GM19239 (cell line): ENCODE measurements around the gene HCK.

Experiments used
- DNase-seq: peaks from one replicate; pipeline ENCODE4 v3.0.0; 2011; ENCODE audit warnings: low spot score; ENCODE audit not compliant: insufficient read length
- FAIRE-seq: peaks from 2 replicates; lab custom pipeline; 2011; peaks lifted over from hg19 to GRCh38; lab: Jason Lieb, UNC

Gene HCK

DNA sequence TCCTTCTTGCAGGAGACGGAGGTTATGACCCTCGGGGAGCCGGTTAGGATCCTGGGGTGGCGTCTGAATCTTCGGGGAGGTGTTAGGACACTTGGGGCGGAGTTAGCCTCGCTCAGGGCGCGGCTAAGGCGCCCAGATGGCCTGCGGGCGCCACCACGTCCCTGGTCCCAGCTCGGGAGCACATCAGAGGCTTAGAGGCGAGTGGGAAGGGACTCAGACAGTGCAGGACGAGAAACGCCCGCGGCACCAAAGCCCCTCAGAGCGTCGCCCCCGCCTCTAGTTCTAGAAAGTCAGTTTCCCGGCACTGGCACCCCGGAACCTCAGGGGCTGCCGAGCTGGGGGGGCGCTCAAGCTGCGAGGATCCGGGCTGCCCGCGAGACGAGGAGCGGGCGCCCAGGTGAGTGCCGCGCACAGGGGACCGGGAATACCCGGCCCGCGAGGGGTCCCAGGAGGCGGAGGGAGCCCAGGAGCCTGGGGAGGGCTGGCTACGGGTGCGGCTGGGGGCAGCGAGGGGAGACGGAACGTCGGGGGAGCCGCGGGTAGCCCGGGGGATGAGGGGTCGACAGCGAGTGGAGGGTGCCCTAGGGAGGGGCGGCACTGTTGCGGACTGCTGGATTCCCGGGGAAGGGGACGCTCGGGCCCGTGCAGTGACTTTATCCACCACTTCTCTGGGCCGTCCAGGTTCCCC, at the start of gene HCK:
HCK (plus strand) TSS at position 153 of the 688 bp plus-strand sequence.
- DNase-seq: no peak
- FAIRE-seq: no peak

DNA sequence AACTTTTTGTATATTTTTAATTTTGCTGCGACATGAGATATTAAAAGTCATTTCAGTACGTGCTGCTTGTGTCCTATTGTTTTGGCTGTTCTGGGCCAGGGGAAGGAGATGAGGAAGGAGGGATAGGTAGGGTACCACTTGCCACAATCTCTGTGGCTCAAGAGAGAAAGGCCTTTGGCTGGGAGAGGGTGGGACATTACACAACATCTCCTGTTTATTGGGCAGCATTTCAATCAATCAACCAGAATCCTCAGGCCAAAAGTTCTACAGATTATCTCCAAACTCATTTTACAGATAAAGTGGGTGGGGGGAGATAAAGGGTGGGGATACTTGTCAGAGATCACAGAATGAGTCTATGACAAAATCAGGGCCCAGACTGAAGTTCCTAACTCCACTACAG, 48.7 kb upstream of the HCK start:
- DNase-seq (no peak), FAIRE-seq (no peak)

DNA sequence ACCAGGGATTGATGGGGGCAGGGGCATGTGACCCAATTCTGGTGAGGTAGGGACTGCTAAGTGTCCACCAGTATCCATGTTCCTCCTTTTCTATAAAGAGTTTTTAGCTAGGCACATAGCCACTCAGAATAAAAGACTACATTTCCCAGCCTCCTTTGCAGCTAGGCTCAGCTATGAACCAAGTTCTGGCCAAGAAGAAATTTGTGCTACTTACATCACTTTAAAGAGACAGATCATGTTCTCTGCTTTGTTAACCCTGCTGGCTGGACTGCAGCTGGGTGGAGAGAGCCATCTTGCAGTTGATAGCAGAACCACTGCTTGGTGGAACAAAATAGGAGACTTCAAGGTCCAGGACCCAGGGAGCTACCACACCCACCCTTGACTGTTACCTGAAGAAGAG, 47.1 kb upstream of the HCK start:
- DNase-seq: no peak

DNA sequence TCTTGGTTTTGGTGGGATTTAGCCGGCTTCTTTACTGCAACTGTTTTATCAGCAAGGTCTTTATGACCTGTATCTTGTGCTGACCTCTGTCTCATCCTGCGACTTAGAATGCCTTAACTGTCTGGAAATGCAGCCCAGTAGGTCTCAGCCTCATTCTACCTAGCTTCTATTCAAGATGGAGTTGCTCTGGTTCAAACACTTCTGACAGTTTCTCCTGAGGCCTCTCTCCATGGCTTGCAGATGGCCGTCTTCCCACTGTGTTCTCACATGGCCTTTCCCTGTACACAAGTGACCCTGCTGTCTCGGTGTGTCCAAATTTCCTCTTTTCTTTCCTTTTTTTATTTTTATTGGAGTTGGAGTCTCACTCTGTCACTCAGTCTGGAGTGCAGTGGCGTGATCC, 46.0 kb upstream of the HCK start:
- DNase-seq (no peak), FAIRE-seq (no peak)

More for the DNA sequence above, 47.1 kb upstream of the HCK start:
- no peak for FAIRE-seq

DNA sequence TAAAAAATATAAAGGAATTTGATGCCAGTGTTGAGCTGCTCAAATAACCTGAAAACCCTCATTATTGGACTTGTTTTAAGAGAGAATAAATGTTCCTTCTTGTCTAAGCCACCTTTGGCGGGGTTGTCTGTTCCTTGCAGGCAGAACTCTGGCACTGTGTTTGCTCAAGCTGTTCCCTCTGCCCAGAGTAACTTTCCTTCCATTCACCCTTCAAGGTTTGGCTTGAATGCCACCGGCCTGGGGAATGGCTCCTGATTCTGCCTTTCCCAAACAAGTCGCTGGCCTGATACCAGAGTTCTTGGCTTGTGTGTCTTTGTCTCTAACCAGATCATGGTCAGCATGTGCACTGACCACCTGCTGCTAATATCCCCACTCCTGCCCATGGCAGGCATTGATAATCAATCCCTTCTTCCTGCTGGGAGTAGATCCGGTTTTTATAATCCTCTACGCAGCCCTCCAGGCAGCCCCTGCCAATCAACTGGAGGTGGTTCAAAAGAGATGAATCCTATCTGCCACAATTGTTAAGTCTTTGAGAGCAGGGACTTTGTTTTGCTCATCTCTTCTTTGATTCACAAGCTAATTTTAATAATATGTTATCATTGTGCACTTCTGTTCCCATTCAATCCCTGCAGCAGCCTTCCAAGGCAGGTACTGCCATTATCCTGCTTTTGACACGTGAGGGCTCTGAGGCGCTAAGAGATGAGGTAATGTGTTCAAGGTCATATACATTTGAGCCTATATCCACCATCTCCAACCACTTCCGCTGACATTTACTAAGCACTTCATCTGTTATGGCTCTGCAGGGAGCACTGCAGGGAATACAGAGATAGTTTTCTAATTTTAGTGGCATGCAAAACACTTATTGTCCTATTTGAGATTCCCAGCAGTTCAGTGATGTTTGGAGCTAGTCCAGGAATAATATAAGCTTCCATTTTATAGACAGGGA, 44.9 kb upstream of the HCK start:
- DNase-seq: no peak
- FAIRE-seq: no peak

DNA sequence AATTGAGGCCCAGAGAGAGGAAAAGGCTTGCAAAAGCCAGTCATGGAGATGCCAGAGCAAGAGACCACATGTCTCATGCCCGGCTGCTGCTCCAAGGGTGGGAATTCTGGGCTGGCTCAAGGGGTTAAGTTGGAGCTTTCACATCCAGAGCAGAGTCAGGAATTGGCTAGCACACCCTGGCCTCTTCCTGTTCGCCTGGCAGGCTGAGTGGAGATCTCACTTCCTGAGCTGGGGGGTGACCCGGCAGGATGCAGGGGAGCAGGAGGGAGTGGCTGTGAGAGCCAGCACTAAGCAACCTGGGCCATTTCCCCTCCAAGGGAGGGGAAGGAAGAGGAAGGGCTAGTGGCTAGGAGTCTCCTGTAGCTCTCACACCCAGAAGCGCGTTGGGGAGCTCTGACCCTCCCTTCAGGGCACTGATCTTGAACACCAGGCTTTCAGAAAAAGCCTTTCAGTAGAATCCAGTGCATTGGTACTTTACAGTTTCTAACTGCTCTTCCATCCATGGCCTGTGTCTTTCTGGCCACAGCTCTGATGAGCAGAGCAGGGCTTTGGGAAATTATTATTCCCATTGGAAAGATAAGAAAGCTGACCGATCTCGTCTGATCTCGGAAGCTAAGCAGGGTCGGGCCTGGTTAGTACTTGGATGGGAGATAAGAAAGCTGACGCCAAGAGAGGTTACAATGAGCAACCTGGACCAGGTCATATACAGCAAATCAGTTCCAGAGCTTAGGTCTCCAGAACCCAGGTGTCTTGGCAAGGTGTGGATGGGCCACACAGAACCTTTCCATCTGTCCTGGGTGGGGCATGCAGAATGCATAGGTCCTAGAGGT, 44.0 kb upstream of the HCK start:
- no peak for FAIRE-seq

DNA sequence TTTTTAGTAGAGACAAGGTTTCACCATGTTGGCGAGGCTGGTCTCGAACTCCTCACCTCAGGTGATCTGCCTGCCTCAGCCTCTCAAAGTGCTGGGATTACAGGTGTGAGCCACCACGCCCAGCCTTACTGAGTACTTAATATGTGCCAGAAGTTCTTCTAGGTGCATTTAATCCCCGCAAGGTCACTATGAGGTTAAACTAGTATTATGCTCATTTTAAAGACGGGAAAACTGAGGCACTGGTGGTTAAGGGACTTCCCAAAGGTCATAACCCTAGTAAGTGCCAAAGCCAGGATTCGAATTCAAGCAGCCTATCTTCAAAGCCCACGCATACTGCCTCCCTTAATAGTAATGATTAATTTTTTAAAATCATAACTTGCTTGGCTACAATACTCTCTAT, 42.5 kb upstream of the HCK start:
- DNase-seq (no peak), FAIRE-seq (no peak)

More for the DNA sequence above, 44.0 kb upstream of the HCK start:
- no peak for DNase-seq

DNA sequence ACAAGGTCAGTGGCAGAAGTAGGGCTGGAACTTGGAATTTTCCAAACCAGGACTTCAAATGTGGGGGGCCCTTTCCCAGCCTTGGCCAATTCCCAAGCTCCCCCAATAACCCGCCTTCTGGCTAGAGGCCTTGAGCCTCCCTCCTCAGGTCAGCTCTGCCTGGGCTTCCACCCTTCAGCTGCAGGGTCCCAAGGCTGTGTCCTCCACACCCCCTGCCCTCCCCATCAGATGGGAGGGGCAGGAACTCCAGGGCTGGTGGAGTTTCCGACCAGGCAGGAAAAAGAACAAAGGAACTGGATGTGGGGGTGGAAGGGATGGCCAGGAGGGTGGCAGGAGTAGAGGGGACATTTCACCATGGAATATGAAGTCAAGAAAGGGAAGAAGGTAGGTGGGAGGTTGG, 41.9 kb upstream of the HCK start, which contains the start of gene CCM2L:
CCM2L (plus strand) TSS at position 338 of the 400 bp plus-strand sequence; CDS start at position 355, 17 bp downstream.
- DNase-seq: no peak

DNA sequence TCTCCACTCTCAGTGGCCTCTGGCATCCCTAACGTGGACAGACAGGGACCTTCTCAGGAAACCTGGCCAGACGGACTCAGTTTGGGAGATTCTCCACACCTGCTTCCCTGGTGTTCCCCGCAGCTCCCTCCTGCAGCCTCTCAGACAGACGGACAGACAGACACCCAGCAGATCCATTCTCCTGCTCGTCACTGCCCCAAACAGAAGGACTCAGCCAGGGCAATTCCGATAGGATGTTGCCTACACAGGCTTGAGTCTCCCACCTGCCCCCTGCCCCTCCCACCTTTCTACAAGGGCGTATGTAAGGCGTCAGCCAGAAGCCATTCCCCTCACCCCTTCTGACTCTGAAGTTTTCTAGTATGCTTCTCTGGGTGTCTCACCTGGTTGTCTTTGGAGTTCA, 41.4 kb upstream of the HCK start:
- DNase-seq: no peak
- no peak for FAIRE-seq

More for the DNA sequence above, 41.9 kb upstream of the HCK start, which contains the start of gene CCM2L:
- FAIRE-seq: no peak

DNA sequence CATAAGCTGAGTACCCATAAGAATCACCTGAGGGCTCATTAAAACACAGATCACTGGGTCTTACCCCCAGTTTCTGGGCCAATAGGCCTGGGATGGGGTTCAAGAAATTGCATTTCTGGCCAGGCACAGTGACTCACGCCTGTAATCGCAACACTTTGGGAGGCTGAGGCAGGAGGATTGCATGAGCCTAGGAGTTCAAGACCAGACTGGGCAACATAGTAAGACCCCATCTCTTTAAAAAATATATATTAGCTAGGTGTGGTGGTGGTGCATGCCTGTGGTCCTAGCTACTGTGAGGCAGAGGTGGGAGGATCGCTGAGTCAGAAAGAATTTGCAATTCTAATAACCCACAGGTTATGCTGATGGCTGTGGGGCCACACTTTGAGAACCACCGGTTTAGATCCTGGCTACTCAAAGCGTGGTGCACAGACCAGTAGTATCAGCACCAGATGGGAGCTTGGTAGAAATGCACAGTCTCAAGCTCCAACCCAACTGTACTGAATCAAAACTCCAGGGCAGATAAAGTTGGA, 39.8 kb upstream of the HCK start:
- FAIRE-seq: no peak
- no peak for DNase-seq

DNA sequence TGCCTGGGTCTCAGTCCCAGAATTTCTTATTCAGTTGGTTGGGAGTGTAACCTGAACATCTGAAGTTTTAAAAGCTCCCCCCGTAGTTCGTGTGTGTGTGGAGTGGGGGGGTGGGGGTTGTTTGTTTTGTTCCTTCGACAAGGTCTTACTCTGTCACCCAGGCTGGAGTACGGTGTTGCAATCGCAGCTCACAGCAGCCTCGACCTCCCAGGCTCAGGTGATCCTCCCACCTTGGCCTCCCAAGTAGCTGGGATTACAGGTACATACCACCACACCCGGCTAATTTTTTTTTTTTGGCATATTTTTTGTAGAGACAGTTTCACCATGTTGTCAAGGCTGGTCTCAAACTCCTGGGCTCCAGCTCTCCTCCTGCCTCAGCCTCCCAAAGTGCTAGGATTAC, 38.7 kb upstream of the HCK start:
- DNase-seq (no peak), FAIRE-seq (no peak)

DNA sequence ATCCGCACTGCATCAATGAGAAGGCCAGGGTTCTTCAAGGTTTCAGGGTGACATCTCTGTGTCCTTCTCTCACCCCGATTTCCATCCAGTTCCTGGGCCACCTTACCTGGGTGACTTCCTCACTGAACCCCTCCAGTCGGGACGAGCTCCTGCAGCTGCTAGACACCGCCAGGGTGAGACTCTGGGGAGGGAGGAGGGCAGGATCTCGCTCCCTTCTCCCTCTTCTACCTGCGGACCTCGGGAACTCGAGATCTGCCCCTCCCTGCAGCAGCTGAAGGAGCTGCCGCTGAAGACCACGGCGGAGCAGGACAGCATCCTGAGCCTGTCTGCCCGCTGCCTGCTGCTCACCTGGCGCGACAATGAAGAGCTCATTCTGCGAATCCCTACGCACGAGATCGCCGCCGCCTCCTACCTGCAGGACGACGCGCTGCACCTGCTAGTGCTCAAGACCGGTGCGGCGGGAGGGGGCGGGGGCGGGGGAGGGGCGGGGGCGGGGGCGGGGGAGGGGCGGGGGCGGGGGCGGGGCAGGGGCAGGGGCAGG, 34.3 kb upstream of the HCK start:
- DNase-seq (peak; percentile 39), FAIRE-seq (no peak)

DNA sequence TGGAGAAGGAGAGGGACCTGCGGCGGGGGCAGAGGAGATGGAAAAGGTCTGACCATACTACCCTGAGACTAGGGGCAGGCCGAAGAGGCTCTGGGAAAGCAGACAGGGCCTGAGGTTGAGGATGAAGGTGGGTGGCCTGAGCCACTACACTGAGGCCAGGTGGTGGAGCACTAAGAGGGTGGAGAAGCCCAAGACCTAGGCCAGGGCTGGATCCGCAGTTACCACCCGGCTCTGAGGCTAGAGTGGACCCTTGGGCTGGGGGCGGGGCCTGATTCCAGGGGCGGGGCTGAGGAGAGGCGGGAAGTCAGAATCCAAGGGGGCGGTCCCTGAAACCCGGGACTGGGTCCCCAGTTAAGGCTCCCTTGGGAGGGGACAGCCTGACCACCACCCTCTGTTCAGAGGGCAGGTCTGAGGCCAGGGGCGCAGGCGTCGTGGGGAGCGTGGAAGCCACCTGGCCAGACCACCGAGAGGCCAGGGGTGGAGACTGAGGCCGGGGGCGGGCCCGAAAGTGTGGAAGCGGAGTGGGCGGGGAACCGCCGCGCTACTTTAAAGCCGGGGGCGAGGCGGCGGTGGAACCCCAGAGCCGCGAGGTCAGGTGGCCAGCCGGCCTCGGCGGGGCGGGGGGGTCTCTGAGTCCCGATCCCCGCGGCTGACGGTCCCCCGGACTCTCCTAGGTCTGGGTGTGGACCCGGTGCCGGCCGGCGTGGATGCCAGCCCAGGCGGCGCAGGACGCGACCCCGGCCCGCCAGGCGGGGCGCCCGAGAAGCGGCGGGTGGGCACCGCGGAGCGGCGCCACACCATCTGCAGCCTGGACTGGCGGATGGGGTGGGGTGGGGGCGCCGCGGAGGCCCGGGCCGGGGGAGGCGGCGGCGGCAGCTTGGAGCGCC, 33.5 kb upstream of the HCK start:
- no peak for FAIRE-seq
- DNase-seq: peak; percentile 68

DNA sequence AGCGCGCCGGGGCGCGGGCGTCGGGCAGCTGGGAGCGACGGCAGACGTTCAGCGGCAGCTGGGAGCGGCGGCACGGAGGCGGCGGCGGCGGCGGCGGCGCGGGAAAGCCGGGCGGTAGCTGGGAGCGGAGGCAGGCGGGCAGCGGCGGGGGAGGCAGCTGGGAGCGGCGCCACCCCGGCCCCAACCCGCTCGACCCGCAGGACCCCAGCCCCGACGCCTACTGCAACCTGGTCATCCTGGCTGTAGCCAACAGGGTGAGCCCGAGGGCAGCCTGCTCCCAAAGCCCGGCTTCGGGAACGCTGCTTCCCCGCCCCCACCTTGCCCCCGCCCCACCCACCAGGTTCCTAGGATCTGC, 32.9 kb upstream of the HCK start:
- FAIRE-seq (no peak), DNase-seq (no peak)

DNA sequence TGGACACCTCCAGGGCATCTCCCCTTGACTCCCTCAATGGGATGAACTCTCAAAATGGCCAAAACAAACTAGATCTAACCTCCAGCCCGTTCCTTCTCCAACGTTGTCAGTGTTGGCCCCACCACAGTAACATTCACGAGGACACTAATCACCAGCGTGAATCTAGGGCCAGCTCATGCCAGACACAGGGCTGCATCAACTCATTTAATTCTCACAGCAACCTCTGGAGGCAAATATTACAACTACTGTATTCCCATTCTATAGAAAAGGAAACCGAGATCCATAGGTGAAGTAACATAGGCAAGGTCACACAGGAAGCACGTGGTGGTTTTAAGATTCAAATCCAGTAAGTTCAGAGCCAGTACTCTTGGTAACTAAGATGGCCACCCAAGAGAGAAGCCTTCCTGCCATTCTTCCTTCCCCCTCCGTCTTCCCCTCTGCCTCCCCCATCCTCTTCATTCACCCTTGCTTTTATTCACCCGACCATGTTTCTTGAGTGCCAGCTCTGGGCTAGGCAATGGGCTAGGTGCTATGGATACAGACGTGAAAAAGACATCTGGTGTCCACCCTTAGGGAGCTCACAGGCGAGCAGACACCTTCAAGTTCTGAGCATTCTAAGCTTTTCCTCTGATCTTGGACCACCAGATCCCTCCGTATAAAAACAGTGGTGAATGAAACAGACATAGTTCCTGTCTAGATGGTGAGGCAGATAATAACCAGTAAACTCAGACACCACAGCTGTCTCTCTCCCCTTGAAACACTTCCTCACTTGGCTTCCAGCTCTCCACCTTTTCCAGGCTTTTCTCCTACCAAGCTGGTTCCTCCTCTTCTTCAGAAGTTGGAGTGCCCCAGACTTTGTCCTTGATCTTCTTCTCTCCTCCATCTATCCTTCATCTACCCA, 32.2 kb upstream of the HCK start:
- no peak for FAIRE-seq
- DNase-seq: no peak

DNA sequence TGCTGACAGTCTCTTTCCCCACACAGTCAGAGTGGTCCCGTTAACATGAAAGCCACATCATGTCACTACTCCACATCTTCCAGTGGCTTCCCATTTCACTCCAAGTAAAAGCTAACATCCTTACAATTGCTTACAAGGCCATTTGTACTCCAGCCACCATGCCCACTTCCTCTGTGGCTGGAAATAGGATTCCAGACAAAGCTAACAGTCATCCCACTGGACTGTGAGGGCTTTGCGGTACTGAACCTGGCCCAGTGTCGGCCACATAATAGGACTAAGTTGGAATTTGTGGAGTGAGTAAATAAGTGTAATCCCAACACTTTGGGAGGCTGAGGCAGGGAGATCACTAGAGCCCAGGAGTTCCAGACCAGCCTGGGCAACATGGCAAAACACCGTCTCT, 31.0 kb upstream of the HCK start:
- FAIRE-seq (no peak), DNase-seq (no peak)

DNA sequence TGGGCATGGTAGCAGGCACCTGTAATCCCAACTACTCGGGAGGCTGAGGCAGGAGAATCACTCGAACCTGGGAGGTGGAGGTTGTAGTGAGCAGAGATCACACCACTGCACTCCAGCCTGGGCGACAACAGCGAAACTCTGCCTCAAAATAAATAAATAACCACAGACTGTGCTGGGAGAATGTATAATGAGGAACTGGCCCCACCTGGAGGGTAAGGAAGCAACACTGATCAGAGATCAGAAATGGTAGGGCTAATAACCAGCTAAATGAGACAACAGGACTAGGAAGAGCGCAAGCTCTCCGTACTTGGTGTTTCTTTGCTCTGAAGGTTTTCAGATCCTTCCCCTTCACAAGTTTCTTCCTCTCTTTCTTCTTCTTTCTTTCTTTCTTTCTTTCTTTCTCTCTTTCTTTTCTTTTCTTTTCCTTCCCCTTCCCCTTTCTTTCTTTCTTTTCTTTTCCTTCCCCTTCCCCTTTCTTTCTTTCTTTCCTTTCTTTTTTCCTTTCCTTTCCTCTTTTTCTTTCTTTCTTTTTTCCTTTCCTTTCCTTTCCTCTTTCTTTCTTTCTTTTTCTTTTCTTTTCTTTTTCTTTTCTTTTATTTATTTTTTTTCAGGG, 27.3 kb upstream of the HCK start:
- no peak for DNase-seq
- FAIRE-seq: no peak

DNA sequence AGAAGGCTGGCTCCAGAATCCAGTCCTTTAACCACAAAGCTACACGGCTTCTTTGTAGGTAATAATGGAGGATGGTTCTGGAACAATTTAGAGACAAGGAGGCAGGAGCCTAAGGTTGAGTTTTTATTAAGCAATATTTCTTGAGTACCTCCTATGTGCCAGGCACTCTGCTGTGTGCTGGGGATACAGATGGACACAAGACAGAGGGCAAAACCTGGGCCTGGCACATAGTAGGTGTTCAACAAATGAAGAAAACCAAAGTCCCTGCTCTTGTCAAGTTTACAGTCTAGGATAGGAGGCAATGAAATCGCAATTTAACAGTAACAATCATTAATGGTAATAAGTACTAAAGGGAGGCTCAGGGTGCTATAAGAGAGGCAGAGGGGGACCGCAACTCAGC, 24.4 kb upstream of the HCK start:
- FAIRE-seq: no peak
- no peak for DNase-seq
